ENCODE measurements around the gene HJURP.

GRCh38 chr2:233814056-233814835, 40.1 kb downstream of the HJURP start:
- no peak for TF ChIP-seq CTCF (IDR thresholded peaks at IDR 0.05)
- TF ChIP-seq POLR2A (IDR thresholded peaks at IDR 0.05) = no peak
